ENCODE data around the gene DUSP16.

Gene DUSP16

DNA sequence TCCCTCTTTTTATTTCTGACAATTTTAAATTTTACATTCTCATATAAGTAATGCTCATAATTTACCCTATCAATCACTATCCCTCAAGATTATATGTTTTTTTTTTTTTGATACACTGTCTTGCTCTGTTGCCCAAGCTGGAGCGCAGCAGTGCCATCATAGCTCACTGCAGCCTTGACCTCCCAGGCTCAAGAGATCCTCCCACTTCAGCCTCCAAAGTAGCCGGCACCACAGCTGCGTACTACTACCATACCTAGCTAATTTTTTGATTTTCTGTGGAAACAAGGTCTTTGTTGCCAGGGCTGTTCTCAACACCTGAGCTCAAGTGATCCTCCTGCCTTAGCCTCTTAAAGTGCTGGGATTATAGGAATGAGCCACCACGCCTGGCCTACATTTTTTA, 4.4 kb downstream of the DUSP16 start:
- ChIA-PET CTCF (no interaction called here), POLR2A (ENCODE audit: low non-redundant PET) (no interaction called here)
- H3K27ac ChIP-seq = no peak overlapping the region
- no peak for TF ChIP-seq CTCF (conservative IDR thresholded peaks at IDR 0.05; ENCODE audit: low read depth)
- no peak for DNase-seq (ENCODE audit: low spot score)

- no peak overlapping the region for H3K27ac ChIP-seq
- POLR2A ChIA-PET (ENCODE audit: low non-redundant PET) = no interaction called here
- CTCF ChIA-PET = interaction anchor here (0.6 kb wide), 1 partner anchor 718 kb away, joined by 4 read pairs; no protein-coding TSS in a partner anchor
- no peak for TF ChIP-seq CTCF (conservative IDR thresholded peaks at IDR 0.05; ENCODE audit: low read depth)
- no peak for DNase-seq (ENCODE audit: low spot score)
Observed at GRCh38 chr12:12557733-12558132, 4.9 kb downstream of the DUSP16 start.

DNA sequence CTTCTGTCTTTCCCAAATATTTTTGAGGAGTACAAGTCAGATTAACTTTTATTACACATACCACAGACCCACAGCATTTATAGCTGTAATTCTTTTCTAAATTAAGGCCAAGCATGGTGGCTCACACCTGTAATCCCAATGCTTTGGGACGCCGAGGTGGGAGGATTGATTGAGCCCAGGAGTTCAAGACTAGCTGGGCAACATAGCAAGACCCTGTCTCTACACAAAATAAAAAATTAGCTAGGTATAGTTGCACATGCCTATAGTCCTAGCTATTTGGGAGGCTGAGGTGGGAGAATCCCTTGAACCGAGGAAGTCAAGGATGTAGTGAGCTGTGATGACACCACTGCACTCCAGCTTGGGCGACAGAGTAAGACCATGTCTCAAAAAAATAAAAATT, 7.0 kb downstream of the DUSP16 start:
- no peak for DNase-seq (ENCODE audit: low spot score)
- no peak overlapping the region for H3K27ac ChIP-seq
- TF ChIP-seq CTCF (conservative IDR thresholded peaks at IDR 0.05; ENCODE audit: low read depth) = no peak
- ChIA-PET CTCF (no interaction called here), POLR2A (ENCODE audit: low non-redundant PET) (no interaction called here)

DNA sequence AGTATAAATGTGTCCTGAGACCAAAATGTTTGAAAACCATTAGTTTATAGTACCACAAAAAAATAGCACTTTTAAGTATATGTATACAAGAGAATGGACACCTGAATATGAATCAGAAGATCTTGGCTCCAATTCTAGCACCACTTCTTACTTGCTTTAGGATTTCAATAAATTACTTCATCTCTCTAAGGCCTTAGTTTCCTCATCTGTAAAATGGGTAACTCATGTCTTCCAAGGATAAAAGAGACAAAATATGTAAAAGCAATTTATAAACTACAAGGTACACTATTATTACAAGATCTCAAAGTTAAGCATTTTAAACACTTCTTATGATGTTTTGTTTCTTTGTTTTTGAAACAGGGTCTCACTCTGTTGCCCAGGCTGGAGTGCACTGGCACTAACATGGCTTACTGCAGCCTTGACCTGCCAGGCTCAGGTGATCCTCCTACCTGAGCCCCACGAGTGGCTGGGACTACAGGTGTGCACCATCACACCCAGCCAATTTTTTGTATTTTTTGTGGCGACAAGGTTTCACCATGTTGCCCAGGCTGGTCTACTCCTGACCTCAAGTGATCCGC, 9.4 kb downstream of the DUSP16 start:
- POLR2A ChIA-PET (ENCODE audit: low non-redundant PET) = no interaction called here
- TF ChIP-seq CTCF (conservative IDR thresholded peaks at IDR 0.05; ENCODE audit: low read depth) = no peak
- DNase-seq (ENCODE audit: low spot score) = no peak
- CTCF ChIA-PET = interaction anchor here (0.6 kb wide), 1 partner anchor 176 kb away, joined by 4 read pairs; no protein-coding TSS in a partner anchor
- H3K27ac ChIP-seq = no peak overlapping the region

GRCh38 chr12:12551115-12551514, 11.5 kb downstream of the DUSP16 start:
- ChIA-PET POLR2A (ENCODE audit: low non-redundant PET) (interaction anchor here (0.6 kb wide), 1 partner anchor 461 kb away, joined by 3 read pairs; no protein-coding TSS in a partner anchor), CTCF (no interaction called here)
- no peak for DNase-seq (ENCODE audit: low spot score)
- H3K27ac ChIP-seq = no peak overlapping the region
- no peak for TF ChIP-seq CTCF (conservative IDR thresholded peaks at IDR 0.05; ENCODE audit: low read depth)

DNA sequence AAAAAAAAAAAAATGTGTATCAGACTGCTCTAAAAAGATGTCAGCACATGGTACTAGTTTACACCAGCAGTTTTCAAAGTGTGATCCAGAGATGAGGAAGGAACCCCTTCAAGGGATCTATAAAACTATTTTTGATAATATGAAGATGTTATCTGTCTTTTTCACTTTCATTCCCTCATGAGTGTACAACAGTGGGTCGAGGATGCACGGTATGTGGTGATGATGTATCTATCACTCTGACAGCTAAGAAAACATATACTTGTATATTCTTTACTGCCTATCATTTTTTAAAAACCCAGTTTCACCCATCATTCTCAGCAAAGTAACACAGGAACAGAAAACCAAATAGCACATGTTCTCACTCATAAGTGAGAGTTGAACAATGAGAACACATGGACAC, 12.4 kb downstream of the DUSP16 start:
- no peak for DNase-seq (ENCODE audit: low spot score)
- POLR2A ChIA-PET (ENCODE audit: low non-redundant PET) = no interaction called here
- no peak overlapping the region for H3K27ac ChIP-seq
- TF ChIP-seq CTCF (conservative IDR thresholded peaks at IDR 0.05; ENCODE audit: low read depth) = no peak
- CTCF ChIA-PET = interaction anchor here (0.6 kb wide), 1 partner anchor 278 kb away, joined by 3 read pairs; no protein-coding TSS in a partner anchor
